ENCODE measurements around the gene CTRL.
A peak's percentile ranks its signal among the peaks of the same experiment; 100 is the strongest.
"Not testable (repeated sequence)": the region's sequence is repeated elsewhere in the genome, so short reads cannot be mapped to it uniquely, and the experiment has no call there.

CTRL gene

GRCh38 chr16:67931712-67932461 lies at the start of gene CTRL:
CTRL (minus strand) TSS chr16:67931862; CDS start chr16:67931852, 10 bp downstream.
- DNase-seq (ENCODE audit: low read depth), result no peak

GRCh38 chr16:67979955-67980678 lies 48.5 kb upstream of the CTRL start, which contains the start of gene DPEP3:
DPEP3 (minus strand) TSS chr16:67980499; CDS start chr16:67980380, 119 bp downstream.
- no peak for DNase-seq (ENCODE audit: low read depth)

GRCh38 chr16:67977469-67978227 lies 46.0 kb upstream of the CTRL start:
- no peak for DNase-seq (ENCODE audit: low read depth)

- DNase-seq (ENCODE audit: low read depth), result no peak
Observed at GRCh38 chr16:67977005-67977404, 45.3 kb upstream of the CTRL start.

- DNase-seq (ENCODE audit: low read depth), result no peak
Observed at GRCh38 chr16:67976205-67976604, 44.5 kb upstream of the CTRL start.

GRCh38 chr16:67975321-67976105 lies 43.9 kb upstream of the CTRL start:
- no peak for DNase-seq (ENCODE audit: low read depth)

GRCh38 chr16:67972285-67972684 lies 40.6 kb upstream of the CTRL start:
- DNase-seq (ENCODE audit: low read depth), result not testable (repeated sequence)

GRCh38 chr16:67971111-67971510 lies 39.4 kb upstream of the CTRL start:
- no peak for DNase-seq (ENCODE audit: low read depth)

- DNase-seq (ENCODE audit: low read depth), result no peak
Observed at GRCh38 chr16:67969254-67970039, 37.8 kb upstream of the CTRL start.

GRCh38 chr16:67968400-67969253 lies 37.0 kb upstream of the CTRL start, which contains the start of gene SLC12A4:
SLC12A4 (minus strand) TSS chr16:67968637; CDS start chr16:67968553, 84 bp downstream.
- peak; percentile 78 for DNase-seq (ENCODE audit: low read depth)

- DNase-seq (ENCODE audit: low read depth), result peak; percentile 18
Observed at GRCh38 chr16:67967958-67968399, 36.3 kb upstream of the CTRL start.

GRCh38 chr16:67967183-67967957 lies 35.7 kb upstream of the CTRL start:
- DNase-seq (ENCODE audit: low read depth), result no peak

GRCh38 chr16:67966549-67967182 lies 35.0 kb upstream of the CTRL start:
- DNase-seq (ENCODE audit: low read depth), result no peak

- no peak for DNase-seq (ENCODE audit: low read depth)
Observed at GRCh38 chr16:67965668-67966548, 34.2 kb upstream of the CTRL start.

- DNase-seq (ENCODE audit: low read depth), result no peak
Observed at GRCh38 chr16:67964477-67965131, 32.9 kb upstream of the CTRL start.

- DNase-seq (ENCODE audit: low read depth), result no peak
Observed at GRCh38 chr16:67963662-67964321, 32.1 kb upstream of the CTRL start.

All from activated T-helper 9 cell treated with anti-CD3 and anti-CD28 coated beads, Interleukin-2, amount 50 U/mL, for 16 hours (primary cell).